ENCODE data around the gene ADGRG3. TPM values are rescaled to one million over a fixed set of nuclear protein-coding genes. Genes with fewer than 3 reads are reported as not detected.

The ADGRG3 gene
- total and polyA plus RNA-seq, 2 of the 13 experiments (the other 11 are each of a cell fraction or from before 2014, with no cell fraction given): 2.7 to 11.8 TPM

DNA sequence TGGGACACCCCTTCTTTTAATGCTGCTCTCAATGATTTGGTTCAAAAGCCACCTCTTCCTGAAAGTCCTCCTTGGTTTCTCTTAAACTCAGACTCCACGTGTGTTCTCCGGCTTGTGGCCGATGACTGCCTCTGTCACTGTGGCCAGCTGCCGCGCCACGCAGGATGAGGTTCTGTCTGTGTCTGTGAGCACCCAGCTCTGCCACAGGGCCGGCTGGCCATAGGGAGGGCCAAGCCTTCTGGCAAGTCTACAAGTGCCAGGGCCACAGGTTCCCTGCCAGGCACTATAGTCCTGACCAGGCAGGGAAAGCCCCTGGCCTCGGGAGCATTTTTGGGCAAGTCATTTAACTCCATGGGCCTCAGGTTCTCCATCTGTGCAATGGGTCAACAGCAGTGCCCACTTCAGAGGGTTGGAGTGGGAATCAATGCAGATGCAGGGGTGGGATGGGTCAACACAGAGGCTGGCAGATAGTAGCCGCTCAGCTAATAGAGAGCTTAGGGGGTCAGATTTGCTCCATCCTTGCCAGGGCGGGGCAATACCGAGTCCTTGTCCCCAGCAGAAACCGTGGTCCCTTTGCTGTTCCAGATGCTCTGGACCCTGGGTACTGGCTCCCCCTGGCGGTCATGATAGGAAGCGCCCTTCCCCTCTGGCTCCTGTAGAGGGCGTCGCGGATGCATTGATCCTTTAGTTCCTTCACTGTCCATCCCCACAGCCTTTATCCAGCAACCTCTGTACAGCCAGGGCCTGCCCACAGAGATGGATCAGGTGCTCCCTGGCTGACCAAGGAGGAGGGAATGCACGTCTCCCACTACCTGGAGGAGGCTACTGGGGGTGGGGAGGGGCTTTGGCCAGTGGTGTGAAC, 19.3 kb upstream of the ADGRG3 start (continued):
- TF ChIP-seq, protein P1, sequence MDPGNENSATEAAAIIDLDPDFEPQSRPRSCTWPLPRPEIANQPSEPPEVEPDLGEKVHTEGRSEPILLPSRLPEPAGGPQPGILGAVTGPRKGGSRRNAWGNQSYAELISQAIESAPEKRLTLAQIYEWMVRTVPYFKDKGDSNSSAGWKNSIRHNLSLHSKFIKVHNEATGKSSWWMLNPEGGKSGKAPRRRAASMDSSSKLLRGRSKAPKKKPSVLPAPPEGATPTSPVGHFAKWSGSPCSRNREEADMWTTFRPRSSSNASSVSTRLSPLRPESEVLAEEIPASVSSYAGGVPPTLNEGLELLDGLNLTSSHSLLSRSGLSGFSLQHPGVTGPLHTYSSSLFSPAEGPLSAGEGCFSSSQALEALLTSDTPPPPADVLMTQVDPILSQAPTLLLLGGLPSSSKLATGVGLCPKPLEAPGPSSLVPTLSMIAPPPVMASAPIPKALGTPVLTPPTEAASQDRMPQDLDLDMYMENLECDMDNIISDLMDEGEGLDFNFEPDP (CRISPR knock-in tag; conservative IDR thresholded peaks at IDR 0.05): no peak
- no peak for TF ChIP-seq U2AF2 (IDR thresholded peaks at IDR 0.05; ENCODE audit: low read depth, low read length)
- TF ChIP-seq HOXD1 (CRISPR knock-in tag; IDR thresholded peaks at IDR 0.05): no peak
- TF ChIP-seq ARNTL (CRISPR knock-in tag; IDR thresholded peaks at IDR 0.05): 0 out of 2 replicates have a peak, but pooled peaks have one; percentile 54
- TF ChIP-seq, protein P2, sequence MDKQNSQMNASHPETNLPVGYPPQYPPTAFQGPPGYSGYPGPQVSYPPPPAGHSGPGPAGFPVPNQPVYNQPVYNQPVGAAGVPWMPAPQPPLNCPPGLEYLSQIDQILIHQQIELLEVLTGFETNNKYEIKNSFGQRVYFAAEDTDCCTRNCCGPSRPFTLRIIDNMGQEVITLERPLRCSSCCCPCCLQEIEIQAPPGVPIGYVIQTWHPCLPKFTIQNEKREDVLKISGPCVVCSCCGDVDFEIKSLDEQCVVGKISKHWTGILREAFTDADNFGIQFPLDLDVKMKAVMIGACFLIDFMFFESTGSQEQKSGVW (CRISPR knock-in tag; IDR thresholded peaks at IDR 0.05; ENCODE audit: borderline replicate concordance): no peak
- peak; percentile 93; the same call in 1 of the 2 replicates for TF ChIP-seq ZNF614 (CRISPR knock-in tag; IDR thresholded peaks at IDR 0.05; ENCODE audit: borderline replicate concordance)
- TF ChIP-seq GFI1 (CRISPR knock-in tag; IDR thresholded peaks at IDR 0.05; ENCODE audit: borderline replicate concordance): no peak
- peak; percentile 91; the same call in 1 of the 2 replicates for TF ChIP-seq MIER3 (CRISPR knock-in tag; IDR thresholded peaks at IDR 0.05; ENCODE audit: borderline replicate concordance)
- TF ChIP-seq, protein P3, sequence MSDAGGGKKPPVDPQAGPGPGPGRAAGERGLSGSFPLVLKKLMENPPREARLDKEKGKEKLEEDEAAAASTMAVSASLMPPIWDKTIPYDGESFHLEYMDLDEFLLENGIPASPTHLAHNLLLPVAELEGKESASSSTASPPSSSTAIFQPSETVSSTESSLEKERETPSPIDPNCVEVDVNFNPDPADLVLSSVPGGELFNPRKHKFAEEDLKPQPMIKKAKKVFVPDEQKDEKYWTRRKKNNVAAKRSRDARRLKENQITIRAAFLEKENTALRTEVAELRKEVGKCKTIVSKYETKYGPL (CRISPR knock-in tag; IDR thresholded peaks at IDR 0.05): no peak
- TF ChIP-seq FOXJ3 (CRISPR knock-in tag; IDR thresholded peaks at IDR 0.05; ENCODE audit: borderline replicate concordance): 0 out of 2 replicates have a peak, but pooled peaks have one; percentile 47
- TF ChIP-seq ZSCAN20 (CRISPR knock-in tag; IDR thresholded peaks at IDR 0.05; ENCODE audit: borderline replicate concordance): no peak
- TF ChIP-seq, protein P4, sequence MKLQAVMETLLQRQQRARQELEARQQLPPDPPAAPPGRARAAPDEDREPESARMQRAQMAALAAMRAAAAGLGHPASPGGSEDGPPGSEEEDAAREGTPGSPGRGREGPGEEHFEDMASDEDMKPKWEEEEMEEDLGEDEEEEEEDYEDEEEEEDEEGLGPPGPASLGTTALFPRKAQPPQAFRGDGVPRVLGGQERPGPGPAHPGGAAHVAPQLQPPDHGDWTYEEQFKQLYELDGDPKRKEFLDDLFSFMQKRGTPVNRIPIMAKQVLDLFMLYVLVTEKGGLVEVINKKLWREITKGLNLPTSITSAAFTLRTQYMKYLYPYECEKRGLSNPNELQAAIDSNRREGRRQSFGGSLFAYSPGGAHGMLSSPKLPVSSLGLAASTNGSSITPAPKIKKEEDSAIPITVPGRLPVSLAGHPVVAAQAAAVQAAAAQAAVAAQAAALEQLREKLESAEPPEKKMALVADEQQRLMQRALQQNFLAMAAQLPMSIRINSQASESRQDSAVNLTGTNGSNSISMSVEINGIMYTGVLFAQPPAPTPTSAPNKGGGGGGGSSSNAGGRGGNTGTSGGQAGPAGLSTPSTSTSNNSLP (IDR thresholded peaks at IDR 0.05; ENCODE audit: low read depth, low read length): peak; percentile 87
- TF ChIP-seq, protein P5, sequence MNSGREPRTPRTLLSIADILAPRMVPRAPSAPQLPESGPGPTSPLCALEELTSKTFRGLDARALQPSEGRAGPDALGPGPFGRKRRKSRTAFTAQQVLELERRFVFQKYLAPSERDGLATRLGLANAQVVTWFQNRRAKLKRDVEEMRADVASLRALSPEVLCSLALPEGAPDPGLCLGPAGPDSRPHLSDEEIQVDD (CRISPR knock-in tag; IDR thresholded peaks at IDR 0.05; ENCODE audit: borderline replicate concordance): no peak
- no peak for TF ChIP-seq SNAI1 (CRISPR knock-in tag; IDR thresholded peaks at IDR 0.05; ENCODE audit: borderline replicate concordance)
- no peak for TF ChIP-seq CHD2 (IDR thresholded peaks at IDR 0.05; ENCODE audit: low read depth, low read length)
- TF ChIP-seq BRD4 (CRISPR knock-in tag; IDR thresholded peaks at IDR 0.05): peak; percentile 52; the same call in 1 of the 2 replicates
- TF ChIP-seq ZNF468 (CRISPR knock-in tag; IDR thresholded peaks at IDR 0.05): no peak
- no peak for TF ChIP-seq HNRNPUL1 (IDR thresholded peaks at IDR 0.05; ENCODE audit: low read depth, low read length)
- TF ChIP-seq KLF11 (CRISPR knock-in tag; IDR thresholded peaks at IDR 0.05): peak; percentile 94
- TF ChIP-seq MEIS2 (CRISPR knock-in tag; IDR thresholded peaks at IDR 0.05): peak; percentile 89; the same call in 1 of the 2 replicates
- no peak for TF ChIP-seq POLR2AphosphoS5 (IDR thresholded peaks at IDR 0.05; ENCODE audit: low read depth, low read length)

All from HepG2 (cell line).